MM.1S (cell line): ENCODE measurements around the gene TELO2.

ENCODE experiments used
- CTCF ChIP-seq: fragments of 300-600 bp; sonication (generic); IDR thresholded peaks from 2 replicates; pipeline ENCODE4 v1.5.1; 2016; ENCODE audit warnings: antibody characterized with exemption, low read length, mixed read lengths
- EZH2 ChIP-seq: fragments of 300-600 bp; sonication (generic); optimal IDR thresholded peaks from 2 replicates; pipeline ENCODE3; 2017; ENCODE audit warnings: low read depth, mild to moderate bottlenecking, antibody characterized with exemption, low read length, mixed read lengths

- TF ChIP-seq CTCF (no peak), EZH2 (no peak)
These were observed 47.5 kb upstream of the TELO2 start for GRCh38 chr16:1445518-1446203.
